Lung microvascular endothelial cell (primary cell): ENCODE data around the gene NUF2. TPM values are rescaled to one million over a fixed set of nuclear protein-coding genes. Genes with fewer than 3 reads are reported as not detected.

Source experiments
- DNase-seq, 2 donors: peaks; one replicate each; pipeline versions ENCODE4 v3.0.0 to v3.0.0-alpha.2; 2010; ENCODE audit warnings: low read depth in 2 of 2
- total RNA-seq: library from RNA; depleted of rRNA; stranded (reverse); fragments of >200 nt; gene quantifications from 2 replicates; pipeline ENCODE4 v1.2.1, GENCODE V29; 2014

NUF2 gene
- total RNA-seq, 1 donor from 2014 or later, result 1.6 TPM

DNA sequence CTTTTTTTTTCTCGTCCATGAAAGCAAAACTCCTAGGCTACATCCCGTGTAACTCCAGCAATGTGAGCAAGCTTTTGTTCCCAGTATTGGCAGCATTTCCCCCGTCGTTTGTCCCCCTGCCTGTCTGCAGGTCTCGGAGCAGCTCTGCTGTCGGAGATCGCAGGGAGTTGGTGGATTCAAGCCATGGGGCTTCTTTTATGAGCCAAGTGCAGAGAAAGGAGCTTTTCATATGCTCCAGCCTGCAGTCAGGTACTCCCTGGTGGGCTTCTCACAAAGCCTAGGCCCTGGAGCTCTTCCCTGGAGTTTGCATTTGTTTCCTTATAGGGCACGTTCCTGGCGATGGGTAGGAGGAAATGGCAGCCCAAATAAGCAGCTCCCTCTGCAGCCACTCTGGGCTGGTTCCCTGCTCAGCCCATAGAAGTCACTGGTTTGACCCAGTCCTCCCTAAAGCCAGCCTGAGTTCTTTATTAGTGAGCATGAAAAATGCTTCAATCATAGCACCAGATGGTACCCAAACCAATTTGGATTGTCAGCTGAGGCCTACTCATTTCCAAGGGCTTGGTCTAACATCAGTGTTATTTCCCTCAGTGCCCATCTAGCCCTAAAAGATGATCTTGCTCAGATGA lies 78.3 kb downstream of the NUF2 start:
- no peak for DNase-seq

DNA sequence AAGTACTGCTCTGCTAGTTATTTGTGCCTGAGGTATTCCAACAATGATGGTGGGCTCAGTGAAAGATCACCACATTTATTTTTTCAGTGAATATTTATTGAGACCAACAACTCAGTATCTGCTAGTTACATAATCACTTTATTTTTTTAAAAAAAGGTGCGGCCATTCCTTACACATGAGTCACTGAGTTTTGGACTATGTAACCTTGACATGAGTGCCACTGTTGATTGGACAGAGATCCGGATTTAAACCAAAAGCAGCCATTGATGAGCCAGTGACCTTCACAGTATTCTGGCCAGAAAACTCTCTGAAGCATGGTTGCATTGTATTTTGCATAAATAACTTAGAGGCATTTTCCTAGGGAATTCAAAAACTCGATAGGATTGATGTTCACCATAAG lies 79.5 kb downstream of the NUF2 start:
- DNase-seq, result no peak

Other genes with a start within 250 kb of the NUF2 start
- gene RGS5, start 119.0 kb upstream of the NUF2 start, total RNA-seq, result 6.0 and 70.6 TPM in 2 replicates